GM13976 (cell line): ENCODE results near the gene HLA-DPA1.
A peak's percentile ranks its signal among the peaks of the same experiment; 100 is the strongest.

Experiments used
- DNase-seq: peaks from one replicate; pipeline ENCODE4 v3.0.0; 2012; ENCODE audit warnings: low spot score
- CTCF ChIP-seq: IDR thresholded peaks from 2 replicates; pipeline ENCODE4 v1.5.1; 2012; ENCODE audit warnings: borderline replicate concordance, mild to moderate bottlenecking; ENCODE audit not compliant: insufficient read depth; ENCODE audit errors: extremely low read depth, missing control alignments, control extremely low read depth
- in situ Hi-C: fragments of 300-500 bp; cut with MboI; formaldehyde crosslinking; loops from one replicate; pipeline ENCODE4 v1.12.0; 2022; ENCODE audit warnings: low sequenced_read_pairs, mixed read lengths, inconsistent platforms; ENCODE audit not compliant: unreplicated experiment

HLA-DPA1 gene

GRCh38 chr6:33029328-33030184 lies 43.9 kb downstream of the HLA-DPA1 start:
- DNase-seq: peak; percentile 61
- TF ChIP-seq CTCF: no peak
- in situ Hi-C loops: no loop called here

- TF ChIP-seq CTCF: no peak
- DNase-seq: no peak
- in situ Hi-C loops: no loop called here
Observed at GRCh38 chr6:33028220-33028849, 45.1 kb downstream of the HLA-DPA1 start.

- no peak for DNase-seq
- in situ Hi-C loops: loop anchor here (25.0 kb wide), 1 partner anchor 213 kb away; no protein-coding TSS in a partner anchor
- no peak for TF ChIP-seq CTCF
Observed at GRCh38 chr6:33024521-33024920, 48.9 kb downstream of the HLA-DPA1 start.

GRCh38 chr6:33023536-33023935 lies 49.9 kb downstream of the HLA-DPA1 start:
- in situ Hi-C loops: loop anchor here (25.0 kb wide), 1 partner anchor 214 kb away; no protein-coding TSS in a partner anchor
- no peak for DNase-seq
- TF ChIP-seq CTCF: no peak

GRCh38 chr6:33021917-33022316 lies 51.5 kb downstream of the HLA-DPA1 start:
- TF ChIP-seq CTCF: no peak

GRCh38 chr6:33019372-33019771 lies 54.1 kb downstream of the HLA-DPA1 start:
- no peak for TF ChIP-seq CTCF
- no peak for DNase-seq
- in situ Hi-C loops: loop anchor here (25.0 kb wide), 1 partner anchor 218 kb away; no protein-coding TSS in a partner anchor

More at GRCh38 chr6:33021917-33022316, 51.5 kb downstream of the HLA-DPA1 start:
- DNase-seq: no peak
- in situ Hi-C loops: loop anchor here (25.0 kb wide), 1 partner anchor 215 kb away; no protein-coding TSS in a partner anchor
